AG04450 (cell line): ENCODE data around the gene SUN5. TPM values are rescaled to one million over a fixed set of nuclear protein-coding genes. Genes with fewer than 3 reads are reported as not detected.

Experiments used
- CTCF ChIA-PET: fragments of 300-600, 350-600 bp; formaldehyde crosslinking; extraction: SDS; loops from one replicate; lab custom pipeline; 2022; ENCODE audit warnings: antibody characterized with exemption, inconsistent platforms; lab: Charles Lee
- POLR2A ChIA-PET: fragments of 350-600 bp; formaldehyde crosslinking; extraction: SDS; loops from one replicate; lab custom pipeline; 2021; ENCODE audit warnings: antibody characterized with exemption, inconsistent platforms; lab: Yijun Ruan, JAX
- DNase-seq: peaks from one replicate; pipeline ENCODE4 v3.0.0-alpha.2; 2011; ENCODE audit warnings: low read depth, low spot score
- H3K27ac ChIP-seq: one replicate; pipeline ENCODE4 v1.5.1; 2012; ENCODE audit warnings: low read depth, low read length, control low read depth
- H3K27me3 ChIP-seq: one replicate; pipeline ENCODE4 v1.6.0; 2012; ENCODE audit warnings: low read length; ENCODE audit not compliant: control insufficient read depth, insufficient read depth
- H3K4me3 ChIP-seq: 2 replicates; pipeline ENCODE4 v1.5.1; 2011; ENCODE audit warnings: mild to moderate bottlenecking, low read depth, low read length, control low read depth
- H3K9me3 ChIP-seq: 2 replicates; pipeline ENCODE4 v1.5.1; 2012; ENCODE audit warnings: low read length; ENCODE audit not compliant: control insufficient read depth, insufficient read depth
- CTCF ChIP-seq: IDR thresholded peaks from 2 replicates; pipeline ENCODE4 v1.5.1; 2011; ENCODE audit warnings: low read depth, low read length, control low read depth, inconsistent platforms
- polyA plus RNA-seq: library from polyadenylated mRNA; depleted of rRNA; stranded (reverse); fragments of >200 nt; gene quantifications from 2 replicates; pipeline ENCODE4 v1.2.3, GENCODE V29; 2011

The SUN5 gene
- polyA plus RNA-seq, 1 experiment = not detected

GRCh38 chr20:33030569-33030968 lies 26.3 kb upstream of the SUN5 start:
- H3K27ac ChIP-seq = no peak overlapping the region
- ChIA-PET CTCF (no interaction called here), POLR2A (no interaction called here)
- H3K9me3 ChIP-seq = no peaks in the 10 kb centered on the region; the same call in 1 of the 2 replicates
- DNase-seq = no peak
- H3K4me3 ChIP-seq = no peak overlapping the region
- peaks cover 3% of the 10 kb centered on the region for H3K27me3 ChIP-seq
- no peak for TF ChIP-seq CTCF

GRCh38 chr20:33030076-33030475 lies 25.8 kb upstream of the SUN5 start:
- DNase-seq = no peak
- Histone ChIP-seq H3K27ac (no peak overlapping the region), H3K4me3 (no peak overlapping the region), H3K27me3 (peaks cover 3% of the 10 kb centered on the region), H3K9me3 (no peaks in the 10 kb centered on the region; the same call in 1 of the 2 replicates)
- TF ChIP-seq CTCF = no peak
- ChIA-PET POLR2A (interaction anchor here (0.6 kb wide), 1 partner anchor 124 kb away, joined by 4 read pairs; no protein-coding TSS in a partner anchor), CTCF (interaction anchor here (0.6 kb wide), 1 partner anchor 530 kb away, joined by 7 read pairs; no protein-coding TSS in a partner anchor)

- DNase-seq = no peak
- ChIA-PET CTCF (no interaction called here), POLR2A (no interaction called here)
- no peak overlapping the region for H3K27ac ChIP-seq
- no peak overlapping the region for H3K4me3 ChIP-seq
- TF ChIP-seq CTCF = no peak
- peaks cover 3% of the 10 kb centered on the region for H3K27me3 ChIP-seq
- no peaks in the 10 kb centered on the region; the same call in 1 of the 2 replicates for H3K9me3 ChIP-seq
Observed at GRCh38 chr20:33028875-33029274, 24.6 kb upstream of the SUN5 start.

GRCh38 chr20:33027769-33028751 lies 23.8 kb upstream of the SUN5 start:
- TF ChIP-seq CTCF = no peak

More at GRCh38 chr20:33027769-33028751, 23.8 kb upstream of the SUN5 start:
- ChIA-PET POLR2A (no interaction called here), CTCF (no interaction called here)
- no peak for DNase-seq
- Histone ChIP-seq H3K9me3 (no peaks in the 10 kb centered on the region; the same call in 1 of the 2 replicates), H3K4me3 (no peak overlapping the region), H3K27me3 (peaks cover 3% of the 10 kb centered on the region), H3K27ac (no peak overlapping the region)
